ENCODE results near the gene KRTAP10-4.
"Not testable (repeated sequence)": the region's sequence is repeated elsewhere in the genome, so short reads cannot be mapped to it uniquely, and the experiment has no call there.

Gene KRTAP10-4

GRCh38 chr21:44596068-44596725 lies 22.7 kb downstream of the KRTAP10-4 start:
- no peak for DNase-seq
- no peak overlapping the region for H4K91ac ChIP-seq (ENCODE audit: low read length)
- H4K8ac ChIP-seq (ENCODE audit: low read length) = no peak overlapping the region
- H2BK12ac ChIP-seq (ENCODE audit: low read length in 2 of 2) = no peak overlapping the region
- H3K27ac ChIP-seq (ENCODE audit: low read length, poor library complexity, severe bottlenecking) = no peak overlapping the region
- H3K4me2 ChIP-seq (ENCODE audit: low read length, poor library complexity, severe bottlenecking) = no peak overlapping the region
- H3K9me3 ChIP-seq (ENCODE audit: control insufficient read depth, low read length) = peaks cover 3% of the 10 kb centered on the region
- no peak overlapping the region for H3K23ac ChIP-seq (ENCODE audit: low read length in 2 of 2)
- no peak overlapping the region for H2AFZ ChIP-seq (ENCODE audit: low read depth, low read length)
- H3K4ac ChIP-seq (ENCODE audit: low read depth in 1 of 2, low read length in 2 of 2) = no peak overlapping the region
- H2BK15ac ChIP-seq (ENCODE audit: low read depth, poor library complexity, severe bottlenecking) = no peak overlapping the region
- H3K18ac ChIP-seq (ENCODE audit: low read depth in 1 of 2, low read length in 2 of 2) = no peak overlapping the region
- H3K4me3 ChIP-seq (ENCODE audit: insufficient read depth in 1 of 2, low read depth in 1 of 2, low read length in 2 of 2) = no peak overlapping the region
- H2BK120ac ChIP-seq (ENCODE audit: low read depth, low read length) = no peak overlapping the region
- no peak overlapping the region for H3K9ac ChIP-seq (ENCODE audit: low read length)
- H3K79me1 ChIP-seq (replicated peaks; ENCODE audit: low read length, poor library complexity, severe bottlenecking) = no peaks in the 10 kb centered on the region
- no peaks in the 10 kb centered on the region for H3K36me3 ChIP-seq (ENCODE audit: control insufficient read depth in 1 of 2, insufficient read depth in 2 of 2, low read depth in 1 of 2, low read length in 2 of 2)
- no peaks in the 10 kb centered on the region for H3K4me1 ChIP-seq (ENCODE audit: control insufficient read depth, insufficient read depth, low read depth, low read length)
- no peak overlapping the region for H2BK5ac ChIP-seq (ENCODE audit: low read depth, low read length, poor library complexity, severe bottlenecking)
- H3K14ac ChIP-seq (ENCODE audit: low read length in 2 of 2) = no peak overlapping the region
- H2AK5ac ChIP-seq (ENCODE audit: low read length, severe bottlenecking) = no peak overlapping the region
- H3K27me3 ChIP-seq (ENCODE audit: control insufficient read depth in 1 of 2, insufficient read depth in 1 of 2, low read length in 2 of 2) = peaks cover 28 to 47% of the 10 kb centered on the region in 2 experiments
- 79% methylated on average over 8 of the region's 9 CpGs for WGBS

- no peak overlapping the region for H4K91ac ChIP-seq (ENCODE audit: low read length)
- H3K27me3 ChIP-seq (ENCODE audit: control insufficient read depth in 1 of 2, insufficient read depth in 1 of 2, low read length in 2 of 2) = peaks cover 19 to 44% of the 10 kb centered on the region in 2 experiments
- H3K9me3 ChIP-seq (ENCODE audit: control insufficient read depth, low read length) = peaks cover 3% of the 10 kb centered on the region
- no peak overlapping the region for H2BK15ac ChIP-seq (ENCODE audit: low read depth, poor library complexity, severe bottlenecking)
- H2BK5ac ChIP-seq (ENCODE audit: low read depth, low read length, poor library complexity, severe bottlenecking) = no peak overlapping the region
- no peaks in the 10 kb centered on the region for H3K79me1 ChIP-seq (replicated peaks; ENCODE audit: low read length, poor library complexity, severe bottlenecking)
- no peak overlapping the region for H4K8ac ChIP-seq (ENCODE audit: low read length)
- no peak overlapping the region for H2BK120ac ChIP-seq (ENCODE audit: low read depth, low read length)
- H3K36me3 ChIP-seq (ENCODE audit: control insufficient read depth in 1 of 2, insufficient read depth in 2 of 2, low read depth in 1 of 2, low read length in 2 of 2) = no peaks in the 10 kb centered on the region
- WGBS = 63% methylated on average over 11 of the region's 11 CpGs
- H3K23ac ChIP-seq (ENCODE audit: low read length in 2 of 2) = no peak overlapping the region
- no peak overlapping the region for H3K4me2 ChIP-seq (ENCODE audit: low read length, poor library complexity, severe bottlenecking)
- H3K18ac ChIP-seq (ENCODE audit: low read depth in 1 of 2, low read length in 2 of 2) = no peak overlapping the region
- no peak overlapping the region for H2AFZ ChIP-seq (ENCODE audit: low read depth, low read length)
- H2AK5ac ChIP-seq (ENCODE audit: low read length, severe bottlenecking) = no peak overlapping the region
- DNase-seq = no peak
- no peak overlapping the region for H3K27ac ChIP-seq (ENCODE audit: low read length, poor library complexity, severe bottlenecking)
- no peak overlapping the region for H3K14ac ChIP-seq (ENCODE audit: low read length in 2 of 2)
- H3K4ac ChIP-seq (ENCODE audit: low read depth in 1 of 2, low read length in 2 of 2) = no peak overlapping the region
- H3K4me1 ChIP-seq (ENCODE audit: control insufficient read depth, insufficient read depth, low read depth, low read length) = no peaks in the 10 kb centered on the region
- no peak overlapping the region for H3K9ac ChIP-seq (ENCODE audit: low read length)
- H2BK12ac ChIP-seq (ENCODE audit: low read length in 2 of 2) = no peak overlapping the region
- H3K4me3 ChIP-seq (ENCODE audit: insufficient read depth in 1 of 2, low read depth in 1 of 2, low read length in 2 of 2) = no peak overlapping the region
Observed at GRCh38 chr21:44598061-44598460, 24.5 kb downstream of the KRTAP10-4 start.

- 92% methylated on average over 8 of the region's 8 CpGs for WGBS
- H3K14ac ChIP-seq (ENCODE audit: low read length in 2 of 2) = no peak overlapping the region
- H3K9ac ChIP-seq (ENCODE audit: low read length) = no peak overlapping the region
- H3K23ac ChIP-seq (ENCODE audit: low read length in 2 of 2) = no peak overlapping the region
- H3K79me1 ChIP-seq (replicated peaks; ENCODE audit: low read length, poor library complexity, severe bottlenecking) = no peaks in the 10 kb centered on the region
- no peak overlapping the region for H3K4me3 ChIP-seq (ENCODE audit: insufficient read depth in 1 of 2, low read depth in 1 of 2, low read length in 2 of 2)
- no peak overlapping the region for H3K4ac ChIP-seq (ENCODE audit: low read depth in 1 of 2, low read length in 2 of 2)
- H4K8ac ChIP-seq (ENCODE audit: low read length) = no peak overlapping the region
- H3K27ac ChIP-seq (ENCODE audit: low read length, poor library complexity, severe bottlenecking) = no peak overlapping the region
- no peak overlapping the region for H2BK120ac ChIP-seq (ENCODE audit: low read depth, low read length)
- no peaks in the 10 kb centered on the region for H3K4me1 ChIP-seq (ENCODE audit: control insufficient read depth, insufficient read depth, low read depth, low read length)
- H2BK12ac ChIP-seq (ENCODE audit: low read length in 2 of 2) = no peak overlapping the region
- DNase-seq = no peak
- H3K36me3 ChIP-seq (ENCODE audit: control insufficient read depth in 1 of 2, insufficient read depth in 2 of 2, low read depth in 1 of 2, low read length in 2 of 2) = no peaks in the 10 kb centered on the region
- no peak overlapping the region for H2AK5ac ChIP-seq (ENCODE audit: low read length, severe bottlenecking)
- no peak overlapping the region for H2BK15ac ChIP-seq (ENCODE audit: low read depth, poor library complexity, severe bottlenecking)
- H3K4me2 ChIP-seq (ENCODE audit: low read length, poor library complexity, severe bottlenecking) = no peak overlapping the region
- H3K18ac ChIP-seq (ENCODE audit: low read depth in 1 of 2, low read length in 2 of 2) = no peak overlapping the region
- peaks cover 3% of the 10 kb centered on the region for H3K9me3 ChIP-seq (ENCODE audit: control insufficient read depth, low read length)
- peaks cover 5 to 32% of the 10 kb centered on the region in 2 experiments for H3K27me3 ChIP-seq (ENCODE audit: control insufficient read depth in 1 of 2, insufficient read depth in 1 of 2, low read length in 2 of 2)
- H2BK5ac ChIP-seq (ENCODE audit: low read depth, low read length, poor library complexity, severe bottlenecking) = no peak overlapping the region
- no peak overlapping the region for H2AFZ ChIP-seq (ENCODE audit: low read depth, low read length)
- H4K91ac ChIP-seq (ENCODE audit: low read length) = no peak overlapping the region
Observed at GRCh38 chr21:44599264-44600029, 25.9 kb downstream of the KRTAP10-4 start.

GRCh38 chr21:44600118-44600978 lies 26.8 kb downstream of the KRTAP10-4 start, which contains the start of gene KRTAP10-7:
TSS of gene KRTAP10-7 (plus strand) at chr21:44600597. CDS start at chr21:44600622, 25 bp downstream.
- H2AFZ ChIP-seq (ENCODE audit: low read depth, low read length); H3K4me1 ChIP-seq (ENCODE audit: control insufficient read depth, insufficient read depth, low read depth, low read length); H2BK15ac ChIP-seq (ENCODE audit: low read depth, poor library complexity, severe bottlenecking); H3K23ac ChIP-seq (ENCODE audit: low read length in 2 of 2); H3K4me2 ChIP-seq (ENCODE audit: low read length, poor library complexity, severe bottlenecking); H3K18ac ChIP-seq (ENCODE audit: low read depth in 1 of 2, low read length in 2 of 2); H2BK120ac ChIP-seq (ENCODE audit: low read depth, low read length); H2BK5ac ChIP-seq (ENCODE audit: low read depth, low read length, poor library complexity, severe bottlenecking); DNase-seq; H3K4me3 ChIP-seq (ENCODE audit: insufficient read depth in 1 of 2, low read depth in 1 of 2, low read length in 2 of 2); H2AK5ac ChIP-seq (ENCODE audit: low read length, severe bottlenecking); H3K9me3 ChIP-seq (ENCODE audit: control insufficient read depth, low read length); H3K4ac ChIP-seq (ENCODE audit: low read depth in 1 of 2, low read length in 2 of 2); H4K8ac ChIP-seq (ENCODE audit: low read length); H3K79me1 ChIP-seq (replicated peaks; ENCODE audit: low read length, poor library complexity, severe bottlenecking); H3K36me3 ChIP-seq (ENCODE audit: control insufficient read depth in 1 of 2, insufficient read depth in 2 of 2, low read depth in 1 of 2, low read length in 2 of 2); H3K27ac ChIP-seq (ENCODE audit: low read length, poor library complexity, severe bottlenecking); H4K91ac ChIP-seq (ENCODE audit: low read length); H3K9ac ChIP-seq (ENCODE audit: low read length); H2BK12ac ChIP-seq (ENCODE audit: low read length in 2 of 2); H3K14ac ChIP-seq (ENCODE audit: low read length in 2 of 2): not testable (repeated sequence)
- WGBS = 83% methylated on average over 20 of the region's 23 CpGs
- H3K27me3 ChIP-seq (ENCODE audit: control insufficient read depth in 1 of 2, insufficient read depth in 1 of 2, low read length in 2 of 2) = peaks cover 3 to 28% of the 10 kb centered on the region in 2 experiments

Measured in mesenchymal stem cell (in vitro differentiated cells and primary cell).